Measurements from ENCODE around the gene GRIA4. TPM values are rescaled to one million over a fixed set of nuclear protein-coding genes. Genes with fewer than 3 reads are reported as not detected.
"Not testable (repeated sequence)": the region's sequence is repeated elsewhere in the genome, so short reads cannot be mapped to it uniquely, and the experiment has no call there.

The GRIA4 gene
- total RNA-seq, 1 donor from 2014 or later = not detected

DNA sequence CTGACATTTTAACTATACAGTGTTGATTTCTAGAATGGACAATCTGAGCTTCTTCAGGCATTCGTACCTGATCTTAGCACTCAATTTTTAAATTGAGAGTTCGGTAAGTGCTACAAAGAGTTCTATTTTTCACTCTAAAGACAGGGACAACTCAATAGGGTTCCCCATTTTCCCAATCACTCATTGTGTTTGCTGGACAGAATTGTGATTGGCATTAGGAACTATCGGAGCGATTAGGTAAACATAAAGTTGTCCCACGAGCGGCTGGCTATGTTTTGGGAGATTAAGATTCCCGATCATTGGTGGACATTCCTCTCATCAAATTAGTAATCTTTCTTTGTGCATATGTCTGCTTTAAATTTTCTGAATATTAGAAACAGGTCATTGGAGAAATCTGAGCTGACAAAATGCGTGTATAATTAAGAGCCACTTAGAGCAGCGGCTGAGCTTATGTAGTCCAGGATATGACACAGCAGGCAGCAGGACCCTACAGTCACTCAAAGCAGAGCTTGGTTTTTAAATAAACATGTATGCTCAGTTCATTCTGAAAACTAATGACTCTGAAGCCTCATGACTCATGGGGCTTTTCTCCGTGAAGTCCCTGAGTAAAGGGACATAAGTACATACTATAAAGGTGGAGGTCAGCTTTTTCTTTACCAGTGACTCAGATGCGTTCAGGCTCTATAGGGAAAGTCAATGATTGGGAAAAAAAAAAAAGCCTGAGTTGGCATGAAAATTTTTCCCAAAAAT is 109.4 kb downstream of the GRIA4 start:
- no peak for DNase-seq (ENCODE audit: low spot score)

DNA sequence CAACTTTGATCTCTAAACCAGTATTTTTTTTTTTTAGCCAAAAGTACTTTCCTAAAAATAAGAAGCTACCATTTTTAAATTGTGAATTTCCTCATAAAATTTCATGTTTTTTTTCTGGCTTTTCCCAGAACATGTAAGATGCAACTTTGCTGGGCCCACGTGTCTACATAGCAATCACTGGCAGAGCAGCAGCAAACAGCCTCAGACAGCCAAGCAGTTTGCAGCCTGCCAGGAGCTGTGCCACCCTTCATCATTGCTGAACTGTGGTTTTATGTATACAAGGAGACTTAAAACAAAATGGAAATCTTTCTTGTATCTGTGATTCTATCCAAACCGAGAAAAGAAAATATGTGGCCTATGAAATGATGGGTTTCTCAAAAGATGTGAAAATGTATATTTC is 110.2 kb downstream of the GRIA4 start:
- no peak for DNase-seq (ENCODE audit: low spot score)

DNA sequence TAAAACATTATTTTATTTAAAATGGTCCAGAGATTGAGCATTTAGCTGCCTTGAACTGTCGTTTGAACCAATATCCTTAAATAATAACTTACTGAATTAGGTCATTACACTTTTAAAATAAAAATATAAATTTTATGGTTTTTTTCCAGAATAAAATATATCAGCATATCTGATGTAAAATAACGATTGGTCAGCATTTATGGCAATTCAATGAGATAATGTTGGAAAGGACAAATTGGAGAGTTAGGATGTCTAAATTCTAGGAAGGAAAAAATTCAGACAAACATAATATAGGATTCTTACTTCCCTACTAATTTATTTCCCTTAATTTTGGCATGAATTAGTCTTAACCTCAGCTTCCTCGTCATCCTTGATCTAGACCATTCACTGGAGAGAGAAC is 113.4 kb downstream of the GRIA4 start:
- no peak for DNase-seq (ENCODE audit: low spot score)

DNA sequence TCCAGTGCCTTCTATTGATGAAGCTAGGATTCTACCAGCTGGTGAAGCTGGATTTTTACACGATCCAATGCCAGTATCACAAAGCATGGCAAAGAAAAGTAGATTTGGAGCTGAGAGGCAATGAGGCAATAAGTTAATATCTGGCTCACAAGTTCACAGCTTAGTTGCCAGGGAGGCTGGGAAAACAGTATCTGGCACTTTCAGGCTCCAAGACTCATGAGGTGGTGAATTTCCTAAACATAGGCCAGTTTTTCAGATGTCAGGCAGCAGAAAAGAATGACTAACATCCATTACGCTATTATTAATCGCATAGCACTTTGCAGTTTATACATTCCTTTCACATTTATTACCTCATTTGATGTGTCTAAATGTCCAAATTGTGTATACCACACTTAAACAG is 122.7 kb downstream of the GRIA4 start:
- no peak for DNase-seq (ENCODE audit: low spot score)

DNA sequence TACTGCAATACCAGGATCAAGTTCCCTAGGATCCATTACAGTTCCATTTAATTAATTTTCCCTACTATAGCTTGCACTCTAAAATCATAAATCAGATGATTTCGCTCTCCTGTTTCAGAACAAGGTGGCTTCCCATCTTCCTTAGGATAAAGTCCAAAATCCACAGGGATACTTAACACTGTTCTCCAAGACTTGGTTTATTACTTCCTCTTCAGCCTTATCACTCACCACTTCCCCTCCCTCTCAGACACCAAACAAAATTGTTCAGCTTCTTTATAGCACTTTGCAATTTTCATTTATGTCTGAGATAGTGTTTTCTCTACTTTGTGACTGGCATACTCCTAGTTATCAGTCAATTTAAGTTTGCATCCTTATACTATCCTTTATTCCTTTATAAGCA is 124.6 kb downstream of the GRIA4 start:
- no peak for DNase-seq (ENCODE audit: low spot score)

DNA sequence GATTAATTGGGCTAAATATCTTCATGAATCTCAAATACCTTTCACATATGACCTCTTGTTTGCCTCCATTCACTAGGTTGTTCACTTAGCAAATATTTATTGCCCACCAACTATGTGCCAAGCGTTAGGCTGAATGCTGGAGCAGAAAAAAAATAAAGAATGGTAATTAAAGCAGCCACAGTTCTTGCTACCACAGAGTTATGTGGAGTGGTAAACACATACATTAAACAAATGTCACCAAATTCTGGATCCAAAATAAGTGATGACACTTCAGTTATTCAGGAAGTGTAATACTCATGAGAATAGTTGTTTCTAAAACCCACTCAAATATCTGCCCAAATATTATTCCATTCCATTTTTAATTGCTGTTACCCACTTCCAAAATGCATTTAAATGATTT is 128.4 kb downstream of the GRIA4 start:
- no peak for DNase-seq (ENCODE audit: low spot score)

DNA sequence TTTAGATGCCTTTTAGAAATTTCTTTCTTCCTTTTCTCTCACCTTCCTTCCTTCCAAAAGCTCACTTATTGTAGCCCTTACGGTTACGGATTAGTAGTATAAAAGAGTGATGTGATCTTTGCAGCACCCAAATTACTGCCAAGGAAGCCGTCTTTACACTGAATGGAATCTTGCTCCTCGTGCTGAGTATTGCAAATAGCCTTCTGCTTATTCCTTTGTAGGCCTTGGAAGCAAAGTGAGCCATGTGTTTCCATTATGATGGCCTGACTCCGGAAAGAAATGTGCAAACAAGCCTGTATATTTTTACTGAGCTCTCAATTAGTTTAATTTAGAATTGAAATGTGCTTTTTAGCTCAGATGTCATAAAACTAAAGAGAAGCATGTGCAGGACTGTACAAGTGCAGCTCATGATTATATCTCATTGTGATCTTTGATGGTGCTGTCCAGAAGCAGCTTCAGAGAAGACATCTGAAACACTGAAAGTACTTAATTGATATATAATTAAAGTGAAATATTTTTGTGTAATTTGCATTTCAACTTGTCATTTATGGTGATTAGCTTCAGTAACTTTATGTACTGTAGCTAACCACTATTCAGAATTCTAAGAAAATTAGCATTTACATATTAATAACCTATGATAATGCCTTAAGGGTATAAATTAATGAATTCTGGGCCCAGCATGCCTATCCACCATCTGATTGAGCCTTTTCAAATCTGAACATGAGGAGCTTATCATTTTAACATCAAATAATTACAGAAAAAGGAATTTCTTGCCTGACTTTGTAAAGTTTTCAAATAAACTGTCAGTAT is 129.3 kb downstream of the GRIA4 start:
- no peak for DNase-seq (ENCODE audit: low spot score)

DNA sequence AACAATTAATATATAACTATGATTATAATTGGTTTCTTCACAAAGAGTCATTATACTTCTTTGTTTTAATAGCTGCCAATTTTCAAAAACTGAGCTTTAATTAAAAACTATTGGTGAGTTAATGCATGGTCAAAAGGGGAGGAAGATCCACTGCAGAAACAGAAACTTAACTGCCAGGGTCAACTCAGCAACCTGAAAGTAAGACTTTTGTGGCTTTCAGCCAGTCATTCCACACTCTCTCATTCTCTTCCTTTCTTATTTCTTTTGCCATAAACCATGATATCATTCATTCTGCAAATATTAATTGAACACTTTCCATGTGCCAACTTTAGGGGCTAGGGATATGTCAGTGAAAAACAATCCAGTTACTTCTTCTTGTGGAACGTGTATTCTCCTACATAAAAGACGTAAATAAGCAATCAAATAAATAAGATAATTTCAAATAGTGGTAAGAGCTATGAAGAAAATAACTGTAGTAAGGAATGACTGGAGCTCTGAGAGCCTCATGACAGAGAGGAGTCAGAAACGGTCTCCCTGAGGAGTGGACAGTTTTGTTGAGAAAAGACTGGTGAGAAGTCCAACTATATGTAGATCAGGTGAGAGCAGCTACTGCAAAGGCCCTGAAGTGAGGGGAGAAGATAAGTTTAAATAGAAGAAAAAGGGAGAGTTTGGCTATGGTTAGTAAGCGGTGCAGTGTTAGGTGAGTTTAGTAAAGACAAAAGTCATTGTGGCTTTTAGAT is 130.5 kb downstream of the GRIA4 start:
- DNase-seq (ENCODE audit: low spot score) = no peak

DNA sequence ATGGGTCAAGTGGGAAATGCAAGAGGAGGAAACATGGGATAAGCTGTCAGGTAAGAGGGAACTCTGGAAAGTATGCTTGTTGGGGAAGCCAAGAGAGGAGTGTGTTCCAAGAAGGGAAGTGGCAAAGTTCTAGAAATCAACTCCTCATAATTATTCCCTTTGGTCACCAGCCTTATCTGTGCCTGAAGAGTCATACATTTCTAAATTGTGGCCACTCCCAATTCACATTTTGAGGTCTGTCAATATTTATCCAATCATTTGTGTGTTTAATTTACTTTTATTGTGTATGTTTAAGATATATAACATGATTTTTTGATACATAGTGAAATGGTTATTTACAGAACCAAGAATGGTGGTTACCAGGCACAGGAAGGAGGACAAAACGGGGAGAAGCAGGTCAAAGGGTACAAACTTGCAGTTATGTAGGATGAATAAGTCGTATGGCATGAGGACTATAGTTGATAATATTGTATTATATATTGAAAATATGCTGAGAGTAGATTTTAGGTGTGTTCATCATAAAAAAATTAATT is 131.7 kb downstream of the GRIA4 start:
- DNase-seq (ENCODE audit: low spot score) = no peak

DNA sequence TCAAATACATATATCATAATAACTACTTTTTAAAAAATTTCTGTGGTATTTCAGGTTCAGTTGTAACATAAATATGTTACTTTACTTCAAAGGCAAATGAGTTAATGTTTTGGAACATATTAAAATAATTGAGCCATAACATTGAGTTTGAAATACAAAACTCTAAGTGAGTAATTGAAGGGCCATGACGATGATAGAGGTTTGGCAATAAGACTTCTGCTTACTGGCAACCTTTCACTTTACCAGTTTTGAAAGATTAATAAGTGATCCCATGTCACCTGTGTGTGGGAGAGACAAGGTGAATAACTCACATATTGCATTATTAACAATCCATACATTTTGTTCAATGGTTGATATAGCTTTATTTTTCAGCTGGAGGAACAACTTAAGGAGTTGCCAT is 144.4 kb downstream of the GRIA4 start:
- no peak for DNase-seq (ENCODE audit: low spot score)

DNA sequence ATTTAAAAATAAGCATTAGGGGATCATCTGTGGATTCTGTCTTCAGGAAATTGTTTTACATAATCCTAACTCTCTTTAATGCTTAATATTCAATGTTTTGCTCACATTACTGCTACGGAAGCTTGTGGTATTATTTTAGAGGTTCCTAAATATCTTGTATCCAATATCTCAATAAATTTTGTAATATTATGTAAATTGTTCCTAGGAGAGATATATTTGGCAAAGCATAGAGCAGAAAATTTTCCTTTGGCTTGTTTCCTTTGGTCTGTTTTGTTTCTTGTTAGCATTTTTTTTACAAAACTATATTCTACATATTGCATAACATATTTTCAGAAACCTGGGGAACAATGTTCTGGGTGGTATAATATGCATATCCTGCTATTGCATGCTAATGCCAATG is 144.8 kb downstream of the GRIA4 start:
- DNase-seq (ENCODE audit: low spot score) = no peak

DNA sequence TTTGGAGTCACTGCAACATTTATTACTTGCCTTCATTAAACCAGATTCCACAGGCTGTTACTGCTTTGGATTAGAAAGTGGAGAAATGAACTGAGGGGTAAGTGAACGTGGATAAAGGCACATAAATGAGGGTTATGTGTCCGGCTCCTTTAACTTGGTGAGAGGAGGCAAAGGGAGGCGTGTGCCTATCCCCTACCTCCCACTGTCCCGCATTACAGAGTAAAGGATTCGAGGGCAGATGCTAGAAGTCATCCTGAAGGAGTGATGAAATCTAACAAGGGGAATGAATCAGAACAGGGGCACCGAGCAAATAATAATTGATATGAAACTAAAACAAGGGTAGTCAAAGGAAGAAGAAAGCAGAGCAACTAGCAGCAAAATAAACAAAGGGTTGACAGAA is 147.2 kb downstream of the GRIA4 start:
- no peak for DNase-seq (ENCODE audit: low spot score)

DNA sequence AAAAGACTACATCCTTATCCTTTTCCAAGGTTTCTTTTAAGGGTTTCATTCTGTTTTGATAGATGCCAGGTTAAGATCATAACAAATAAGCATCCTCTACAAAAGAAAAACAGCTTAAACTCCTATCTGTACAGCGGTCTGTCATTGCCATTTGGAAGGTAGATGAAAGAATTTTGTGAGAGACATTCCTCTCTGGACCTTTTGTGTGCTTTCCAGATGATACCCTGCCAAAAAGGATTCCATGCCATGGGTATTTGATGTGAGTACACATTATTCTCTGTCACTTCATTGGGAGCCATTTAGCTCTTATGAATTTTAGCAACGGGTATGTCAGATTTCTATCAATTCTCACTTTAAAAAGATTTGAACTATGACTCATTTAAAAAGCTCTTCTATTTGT is 153.7 kb downstream of the GRIA4 start:
- no peak for DNase-seq (ENCODE audit: low spot score)

DNA sequence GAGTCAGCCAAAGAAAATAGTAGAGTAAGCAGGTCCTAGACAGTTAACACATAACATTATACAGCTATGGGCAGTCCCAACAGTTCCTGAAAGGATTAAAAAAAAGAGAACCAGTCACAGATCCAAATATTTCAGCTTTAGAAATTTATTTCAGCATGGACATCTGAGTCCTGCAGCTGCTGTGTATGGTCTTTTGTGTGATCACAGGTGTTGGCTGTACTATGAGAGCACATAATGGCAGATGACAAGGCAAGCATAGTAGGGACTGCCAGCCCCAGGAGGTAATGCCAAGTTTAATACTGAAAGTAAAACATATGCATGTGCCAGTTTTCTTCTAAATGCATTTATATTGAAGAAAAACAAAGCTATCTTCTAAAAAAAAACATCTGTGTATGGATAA is 158.1 kb downstream of the GRIA4 start:
- DNase-seq (ENCODE audit: low spot score) = no peak

DNA sequence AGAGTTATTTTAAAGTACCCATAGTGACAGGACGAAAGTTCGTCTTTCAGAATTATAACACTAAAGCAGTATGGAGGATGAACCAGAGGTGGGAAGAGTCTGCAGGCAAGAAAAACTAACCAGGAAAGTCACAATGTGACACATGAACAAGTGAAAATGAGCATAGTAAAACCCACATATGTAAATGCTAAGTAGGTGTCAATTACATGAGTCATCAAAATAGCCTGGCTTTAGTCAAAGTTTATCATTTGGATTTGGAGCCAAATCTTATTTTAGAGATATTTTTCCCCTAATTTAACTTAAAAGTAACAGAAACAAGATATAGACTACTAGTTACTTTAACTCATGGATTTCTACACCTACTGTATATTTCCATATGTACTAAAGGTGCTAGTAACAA is 159.8 kb downstream of the GRIA4 start:
- DNase-seq (ENCODE audit: low spot score) = no peak

DNA sequence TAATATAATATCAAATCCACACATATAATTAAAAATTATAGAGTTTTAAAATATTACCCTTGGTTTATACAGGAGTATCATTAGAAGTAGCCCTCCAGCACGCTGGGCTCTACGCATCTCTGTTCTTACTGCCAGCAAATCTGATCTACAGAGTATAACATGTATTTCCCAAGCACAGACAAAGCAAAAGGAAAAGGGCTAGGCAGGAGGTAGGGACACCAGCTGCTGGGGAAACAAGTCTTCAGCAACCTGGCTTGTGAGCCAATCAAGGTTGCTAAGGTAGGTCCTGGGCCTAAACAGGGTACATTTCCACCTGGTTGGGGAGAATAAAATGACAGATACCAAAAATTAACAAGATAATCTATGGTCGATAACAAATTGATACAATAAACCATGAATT is 163.6 kb downstream of the GRIA4 start:
- not testable (repeated sequence) for DNase-seq (ENCODE audit: low spot score)

DNA sequence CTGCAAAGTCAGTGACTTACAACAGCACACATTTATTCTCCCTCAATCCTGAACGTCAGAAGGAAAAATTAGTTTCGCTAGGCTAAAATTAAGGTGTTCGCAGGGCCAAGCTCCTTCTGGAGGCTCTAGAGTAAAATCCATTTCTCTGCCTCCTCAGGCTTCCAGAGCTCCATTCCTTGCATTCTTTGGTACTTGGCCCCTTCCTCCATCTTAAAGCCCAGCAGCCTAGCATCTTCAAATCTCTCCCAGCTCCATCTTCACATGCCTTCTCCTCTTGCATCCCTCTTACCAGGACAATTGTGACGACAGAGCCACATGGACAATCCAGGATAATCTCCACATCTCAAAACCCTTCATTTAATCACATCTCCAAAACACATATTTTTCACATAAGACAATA is 165.0 kb downstream of the GRIA4 start:
- no peak for DNase-seq (ENCODE audit: low spot score)

DNA sequence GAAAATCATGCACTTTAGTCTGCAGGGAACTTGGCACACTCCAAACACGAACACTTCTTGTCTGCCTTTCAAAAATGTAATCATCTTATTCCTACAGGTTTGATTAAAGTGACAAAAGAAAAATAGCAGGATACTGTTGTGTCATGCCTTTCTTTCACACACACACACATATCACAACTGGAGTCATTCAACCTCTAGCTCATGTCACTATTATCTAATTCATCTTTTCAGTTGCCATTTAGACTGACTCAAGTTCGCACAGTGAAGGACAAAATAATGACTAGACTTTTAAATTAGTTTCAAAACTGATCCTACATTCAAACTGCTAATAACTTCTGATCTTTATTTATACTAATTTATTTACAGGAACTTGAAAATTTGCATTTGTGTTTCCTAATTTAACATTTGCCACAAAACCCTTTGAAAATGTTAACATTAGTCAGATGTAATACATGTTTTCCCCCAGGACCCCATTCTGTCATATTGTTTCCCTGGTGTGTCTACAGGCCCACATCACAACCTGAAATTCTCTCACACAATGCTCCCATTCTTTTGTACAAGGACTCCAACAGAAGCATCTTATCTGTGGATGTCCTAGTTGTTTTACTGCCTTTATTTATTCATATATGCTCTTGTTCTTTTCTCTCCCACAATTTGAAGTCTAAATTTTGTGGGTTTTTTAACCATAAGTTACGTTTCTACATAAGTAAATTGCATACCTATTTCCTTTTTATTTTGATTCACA is 171.1 kb downstream of the GRIA4 start:
- DNase-seq (ENCODE audit: low spot score) = no peak

DNA sequence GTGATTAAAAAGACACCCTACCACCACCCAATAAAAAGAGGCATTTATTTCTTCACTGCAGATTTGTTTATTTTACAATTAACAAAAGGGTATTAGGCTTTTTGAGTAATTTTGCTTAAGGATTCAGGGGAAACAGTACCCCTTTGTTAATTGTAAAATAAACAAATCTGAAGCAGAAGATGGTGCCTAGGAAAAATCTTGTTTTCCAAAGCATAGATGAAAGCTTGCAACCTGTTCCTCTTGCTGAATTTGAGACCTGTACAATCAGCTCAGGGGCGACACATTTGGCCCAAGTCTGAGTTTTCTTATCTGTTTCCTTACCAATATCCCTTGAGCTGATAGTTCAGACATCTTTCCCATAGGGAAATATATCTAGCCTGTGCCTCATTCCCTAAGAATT is 171.9 kb downstream of the GRIA4 start:
- DNase-seq (ENCODE audit: low spot score) = no peak

DNA sequence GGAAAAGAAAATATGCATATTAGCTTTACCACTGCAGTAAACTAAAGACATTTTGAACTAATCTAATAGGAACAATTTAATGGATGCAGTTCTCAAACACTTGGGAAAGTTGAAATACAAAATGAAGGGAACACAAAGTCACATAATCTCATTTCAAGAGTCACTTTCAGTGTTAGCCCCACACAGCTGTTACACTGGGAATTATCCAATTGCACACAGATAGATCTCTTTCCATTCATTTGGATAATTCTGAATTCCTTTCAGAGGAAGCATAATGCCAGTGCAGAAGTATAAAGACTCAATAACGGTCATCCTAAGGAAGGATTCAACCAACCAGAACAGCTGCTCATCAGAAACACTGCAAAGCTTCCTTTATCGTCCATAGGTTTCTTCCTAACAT is 173.3 kb downstream of the GRIA4 start:
- no peak for DNase-seq (ENCODE audit: low spot score)

DNA sequence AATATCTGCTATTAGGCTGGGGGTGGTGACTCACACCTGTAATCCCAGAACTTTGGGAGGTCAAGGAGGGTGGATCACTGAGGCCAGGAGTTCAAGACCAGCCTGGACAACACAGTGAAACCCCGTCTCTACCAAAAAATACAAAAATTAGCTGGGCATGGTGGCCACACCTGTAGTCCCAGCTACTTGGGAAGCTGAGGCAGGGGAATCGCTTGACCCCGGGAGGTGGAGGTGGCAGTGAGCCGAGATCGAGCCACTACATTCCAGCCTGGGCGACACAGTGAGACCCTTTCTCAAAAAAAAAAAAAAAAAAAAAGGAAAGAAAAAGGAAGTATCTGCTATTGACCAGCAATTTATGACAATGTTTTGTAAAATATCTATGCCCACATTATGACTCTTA is 176.0 kb downstream of the GRIA4 start:
- not testable (repeated sequence) for DNase-seq (ENCODE audit: low spot score)
